Activated CD4-positive, alpha-beta T cell treated with anti-CD3 and anti-CD28 coated beads, Interleukin-2, amount 50 U/mL, for 4 hours (primary cell): ENCODE results near the gene LRRFIP1.
"Not testable (repeated sequence)": the region's sequence is repeated elsewhere in the genome, so short reads cannot be mapped to it uniquely, and the experiment has no call there.

ENCODE experiments used
- DNase-seq, 2 experiments: peaks; one replicate each; pipeline ENCODE4 v3.0.0-alpha.2; 2020

Gene LRRFIP1, protein sequence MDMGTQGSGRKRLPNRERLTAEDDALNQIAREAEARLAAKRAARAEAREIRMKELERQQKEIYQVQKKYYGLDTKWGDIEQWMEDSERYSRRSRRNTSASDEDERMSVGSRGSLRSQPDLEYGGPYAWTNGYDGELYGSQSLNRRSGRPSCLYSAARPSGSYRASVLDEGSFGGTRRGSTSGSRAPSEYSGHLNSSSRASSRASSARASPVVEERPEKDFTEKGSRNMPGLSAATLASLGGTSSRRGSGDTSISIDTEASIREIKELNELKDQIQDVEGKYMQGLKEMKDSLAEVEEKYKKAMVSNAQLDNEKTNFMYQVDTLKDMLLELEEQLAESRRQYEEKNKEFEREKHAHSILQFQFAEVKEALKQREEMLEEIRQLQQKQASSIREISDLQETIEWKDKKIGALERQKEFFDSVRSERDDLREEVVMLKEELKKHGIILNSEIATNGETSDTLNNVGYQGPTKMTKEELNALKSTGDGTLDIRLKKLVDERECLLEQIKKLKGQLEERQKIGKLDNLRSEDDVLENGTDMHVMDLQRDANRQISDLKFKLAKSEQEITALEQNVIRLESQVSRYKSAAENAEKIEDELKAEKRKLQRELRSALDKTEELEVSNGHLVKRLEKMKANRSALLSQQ

DNA sequence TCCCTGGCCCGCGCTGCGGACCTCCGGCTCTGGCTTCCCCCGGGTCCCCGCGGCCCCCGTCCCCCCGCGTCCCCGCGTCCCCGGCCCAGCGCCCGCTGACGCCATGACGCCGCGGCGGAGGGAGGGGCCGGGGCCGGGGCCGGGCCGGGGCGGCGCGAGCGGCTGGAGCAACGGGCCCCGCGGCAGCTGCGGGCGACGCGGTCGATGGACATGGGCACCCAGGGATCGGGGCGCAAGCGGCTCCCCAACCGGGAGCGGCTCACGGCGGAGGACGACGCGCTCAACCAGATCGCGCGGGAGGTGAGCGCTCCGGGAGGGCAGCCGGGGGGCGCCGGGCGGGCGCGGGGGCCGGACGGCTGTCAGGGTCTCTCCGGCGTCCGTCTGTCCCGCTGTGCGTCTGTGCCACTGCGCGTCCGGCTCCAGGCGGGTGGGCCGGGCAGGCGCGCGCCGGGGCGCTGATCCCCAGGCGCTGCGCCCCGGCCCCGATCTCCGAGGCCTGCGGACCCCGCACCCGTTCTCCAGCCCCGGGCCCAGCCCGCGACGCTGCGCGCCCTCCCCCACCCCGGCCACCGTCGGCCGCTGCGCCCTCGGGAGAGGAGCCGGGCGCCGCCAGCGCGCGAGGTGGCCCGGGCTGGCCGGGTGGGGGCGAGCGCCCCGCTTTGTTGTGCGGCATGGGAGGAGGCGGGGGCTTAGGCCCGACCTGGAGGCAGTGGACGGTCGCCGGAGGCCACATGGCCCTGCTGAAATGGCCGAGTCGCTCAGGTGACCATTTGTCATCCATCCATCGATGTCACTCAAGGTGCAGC is at the start of gene LRRFIP1:
Gene LRRFIP1 (plus strand): TSS at position 147 of the 806 bp plus-strand sequence. CDS start 58 bp downstream, at position 205.
- DNase-seq: no peak

DNA sequence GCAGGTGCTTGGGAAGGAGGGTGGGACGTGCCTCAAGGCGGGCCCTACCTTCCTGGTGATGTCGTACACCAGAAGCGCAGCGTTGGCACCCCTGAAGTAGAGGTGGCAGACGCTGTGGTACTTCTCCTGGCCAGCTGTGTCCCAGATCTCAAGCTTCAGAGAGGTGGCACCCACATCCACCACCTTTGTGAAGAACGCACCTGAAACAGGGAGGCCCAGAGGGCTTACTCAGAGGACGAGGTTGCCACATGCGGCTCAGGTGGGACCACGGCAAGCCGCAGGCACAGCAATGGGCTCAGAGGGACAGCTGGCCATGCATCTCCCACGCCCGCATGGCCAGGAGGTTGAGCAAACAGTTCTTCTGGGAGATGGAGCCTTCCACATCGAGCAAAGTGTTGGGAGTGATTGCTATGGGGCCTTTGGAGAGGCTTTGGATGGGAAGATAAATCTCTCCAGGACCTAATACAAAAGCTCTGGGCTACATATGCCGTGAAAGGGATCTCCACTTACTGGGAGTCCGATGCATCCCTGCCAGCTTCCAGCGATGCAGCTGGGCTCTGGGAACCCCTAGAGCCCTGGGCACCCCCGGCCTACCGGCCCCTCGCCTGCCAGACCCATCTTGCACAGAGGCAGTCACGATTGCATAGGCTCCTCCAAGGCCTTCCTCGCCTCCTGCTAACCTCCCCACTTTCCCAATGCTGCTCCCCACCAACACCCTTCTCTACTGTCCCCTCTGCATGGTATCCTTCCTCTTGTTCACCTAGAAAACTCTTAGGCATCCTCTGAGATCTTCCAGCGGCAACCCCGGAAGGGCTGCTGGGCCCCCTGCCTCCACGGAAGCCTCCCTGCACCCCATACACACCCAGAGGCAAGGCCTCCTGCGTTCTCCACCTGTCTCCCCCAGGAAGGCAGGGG is 49.2 kb upstream of the LRRFIP1 start:
- no peak for DNase-seq

DNA sequence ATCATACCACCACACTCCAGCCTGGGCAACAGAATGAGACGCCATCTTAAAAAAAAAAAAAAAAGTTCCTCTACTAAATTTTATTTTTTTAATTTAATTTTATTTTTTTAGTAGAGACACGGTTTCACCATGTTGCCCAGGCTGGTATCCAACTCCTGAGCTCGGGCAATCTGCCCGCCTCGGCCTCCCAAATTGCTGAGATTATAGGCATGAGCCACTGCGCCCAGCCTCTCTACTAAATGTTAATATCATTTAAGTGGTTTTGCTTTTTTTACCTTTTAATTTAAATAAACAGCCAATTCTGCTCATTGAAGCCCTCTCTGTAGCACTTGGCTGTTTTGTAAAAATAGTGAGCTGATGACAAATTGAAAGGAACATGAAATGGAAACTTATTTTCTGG is 46.1 kb upstream of the LRRFIP1 start:
- no peak for DNase-seq

DNA sequence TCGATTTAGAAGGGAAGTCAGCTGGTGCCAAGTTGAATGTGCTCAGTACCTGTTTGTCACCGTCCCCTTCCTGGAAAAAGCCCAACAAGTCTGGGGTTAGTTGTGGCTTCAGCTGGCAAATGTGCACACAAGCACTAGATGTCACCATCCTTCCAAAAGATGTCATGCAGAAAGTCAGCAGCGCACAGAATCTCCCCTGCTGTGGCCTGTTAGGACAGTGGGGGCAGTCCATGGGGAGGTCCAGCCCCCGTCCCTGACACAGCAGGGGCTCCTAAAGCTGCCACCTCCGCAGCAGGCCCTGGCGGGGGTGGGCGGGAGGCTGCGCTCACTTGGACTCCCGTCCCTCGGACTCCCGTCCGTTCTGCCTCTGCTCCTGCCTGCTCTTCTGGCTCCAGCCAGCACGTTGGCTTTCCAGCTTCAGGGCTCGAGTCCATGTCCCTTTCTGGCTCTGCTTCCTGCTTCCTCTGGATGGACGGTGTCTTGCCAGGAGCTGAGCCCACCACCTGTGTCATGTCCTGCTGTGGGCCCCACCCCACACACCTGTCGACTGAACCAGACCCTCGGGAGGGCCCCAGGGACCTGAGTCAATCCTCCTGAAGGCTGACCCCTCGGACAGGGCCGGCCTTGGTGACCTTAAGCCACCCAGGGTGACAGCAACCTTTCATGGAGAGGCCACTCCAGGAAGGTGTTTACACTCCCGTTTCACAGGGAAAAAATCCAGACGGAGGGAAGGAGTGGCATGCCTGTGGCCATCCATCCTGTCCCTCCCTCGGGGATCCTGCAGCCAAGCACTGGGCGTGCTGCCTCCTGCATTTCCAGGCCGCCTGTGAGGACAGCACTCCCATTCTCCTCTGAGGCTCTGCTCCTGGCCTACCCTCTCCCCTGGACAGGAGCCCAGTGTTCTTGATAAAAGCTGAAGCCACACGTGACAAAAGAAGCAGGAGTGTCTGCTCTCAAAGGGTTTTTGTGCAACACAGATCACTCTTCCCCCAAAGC is 45.3 kb upstream of the LRRFIP1 start:
- DNase-seq: peak; percentile 25 to 43

DNA sequence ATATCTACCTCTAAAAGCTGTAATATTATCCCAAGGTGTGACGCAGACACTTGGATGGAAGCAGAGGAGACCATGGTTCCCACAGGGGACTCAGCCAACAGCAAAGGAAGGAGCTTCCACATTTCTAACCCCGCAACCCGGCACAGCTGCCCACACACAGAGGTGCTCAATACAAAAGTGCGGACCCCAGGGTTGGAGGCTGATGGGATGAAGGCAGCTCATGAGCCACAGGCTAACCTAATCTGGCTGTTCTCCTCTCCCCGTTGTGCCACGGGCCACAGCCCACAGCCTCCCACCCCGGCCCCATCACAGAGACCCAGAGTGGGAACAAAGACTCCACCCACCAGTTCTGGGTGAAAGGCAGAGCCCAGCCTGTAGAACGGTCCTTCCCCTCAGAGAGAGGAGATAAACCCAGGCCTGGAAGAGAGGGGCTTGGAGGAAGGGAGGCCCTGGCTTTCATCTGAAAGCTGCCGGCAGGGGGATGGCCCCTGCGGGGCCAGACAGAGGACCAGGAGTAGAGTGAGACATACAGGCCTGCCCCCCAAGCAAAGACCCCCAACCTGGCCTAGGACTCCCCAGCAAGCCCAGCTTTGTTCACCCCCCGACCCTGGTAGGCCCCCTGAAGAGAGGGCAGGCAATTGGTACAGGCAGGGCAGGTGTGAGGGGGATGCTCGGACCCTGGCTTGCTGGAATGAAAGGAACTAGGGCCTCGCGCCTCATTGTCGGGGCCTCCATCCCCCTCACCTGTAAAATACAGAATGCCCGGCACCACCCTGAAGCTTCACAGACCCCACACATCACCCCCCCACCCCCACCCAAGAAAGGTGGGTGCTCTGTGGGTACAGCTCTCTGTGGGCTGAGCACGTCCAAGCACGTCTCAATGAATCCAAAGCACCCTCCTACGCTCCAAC is 43.7 kb upstream of the LRRFIP1 start:
- no peak for DNase-seq

DNA sequence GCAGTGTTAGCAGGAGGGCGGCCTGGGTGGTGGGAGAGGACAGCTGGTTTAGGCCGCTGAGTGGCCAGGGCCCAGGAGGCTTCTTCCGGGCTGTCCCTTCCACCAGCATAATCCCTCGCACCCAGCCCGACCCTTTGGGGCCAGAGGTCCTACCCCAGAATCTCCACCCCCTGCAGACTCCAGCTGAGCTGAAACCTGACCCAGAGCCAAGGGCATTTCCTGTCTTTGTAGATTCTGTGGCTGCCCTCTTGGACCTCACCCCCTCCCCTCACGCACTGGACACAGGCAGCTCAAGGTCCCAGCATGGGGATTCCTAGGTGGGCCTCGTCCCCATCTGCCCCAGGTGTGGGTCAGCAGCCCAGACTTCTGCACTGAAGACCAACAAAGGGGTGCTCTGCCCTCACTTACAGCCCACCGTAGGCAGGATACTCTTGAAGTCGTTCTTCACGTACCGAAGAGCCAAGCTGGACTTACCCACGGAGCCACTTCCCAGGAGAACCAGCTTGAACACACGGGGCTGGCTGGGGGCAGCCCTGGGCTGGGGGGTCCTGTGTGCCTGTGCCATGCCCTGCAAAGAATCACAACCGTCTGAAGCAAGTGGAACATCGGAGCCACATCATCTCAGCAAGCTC is 41.7 kb upstream of the LRRFIP1 start:
- DNase-seq: no peak

DNA sequence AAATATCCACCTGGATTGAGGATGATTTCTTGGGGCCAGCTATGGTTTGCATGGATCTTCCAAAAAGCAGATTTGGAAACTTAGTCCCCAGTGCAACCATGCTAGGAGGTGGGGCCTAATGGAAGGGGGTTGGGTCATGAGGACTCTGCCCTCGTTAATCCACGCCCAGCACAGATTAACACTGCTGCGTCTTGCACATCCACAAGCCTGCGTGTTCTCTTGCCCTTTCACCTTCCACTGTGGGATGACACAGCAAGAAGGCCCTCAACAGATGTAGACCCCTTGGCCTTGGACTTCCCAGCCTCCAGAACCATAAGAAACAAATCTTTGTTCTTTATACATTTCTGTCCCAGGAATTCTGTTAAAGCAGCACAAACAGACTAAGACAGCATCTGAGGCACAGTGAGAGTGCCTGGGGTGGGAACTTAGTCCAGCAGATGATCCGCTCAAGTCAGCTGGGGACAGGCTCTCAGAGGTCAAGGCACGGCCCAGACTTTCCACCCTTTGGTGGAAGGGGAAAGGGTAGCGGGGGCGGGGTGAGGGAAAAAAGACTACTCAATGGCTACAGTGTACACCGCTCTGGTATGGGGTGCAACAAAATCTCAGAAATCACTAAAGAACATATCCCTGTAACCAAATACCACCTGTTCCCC is 39.2 kb upstream of the LRRFIP1 start:
- no peak for DNase-seq

DNA sequence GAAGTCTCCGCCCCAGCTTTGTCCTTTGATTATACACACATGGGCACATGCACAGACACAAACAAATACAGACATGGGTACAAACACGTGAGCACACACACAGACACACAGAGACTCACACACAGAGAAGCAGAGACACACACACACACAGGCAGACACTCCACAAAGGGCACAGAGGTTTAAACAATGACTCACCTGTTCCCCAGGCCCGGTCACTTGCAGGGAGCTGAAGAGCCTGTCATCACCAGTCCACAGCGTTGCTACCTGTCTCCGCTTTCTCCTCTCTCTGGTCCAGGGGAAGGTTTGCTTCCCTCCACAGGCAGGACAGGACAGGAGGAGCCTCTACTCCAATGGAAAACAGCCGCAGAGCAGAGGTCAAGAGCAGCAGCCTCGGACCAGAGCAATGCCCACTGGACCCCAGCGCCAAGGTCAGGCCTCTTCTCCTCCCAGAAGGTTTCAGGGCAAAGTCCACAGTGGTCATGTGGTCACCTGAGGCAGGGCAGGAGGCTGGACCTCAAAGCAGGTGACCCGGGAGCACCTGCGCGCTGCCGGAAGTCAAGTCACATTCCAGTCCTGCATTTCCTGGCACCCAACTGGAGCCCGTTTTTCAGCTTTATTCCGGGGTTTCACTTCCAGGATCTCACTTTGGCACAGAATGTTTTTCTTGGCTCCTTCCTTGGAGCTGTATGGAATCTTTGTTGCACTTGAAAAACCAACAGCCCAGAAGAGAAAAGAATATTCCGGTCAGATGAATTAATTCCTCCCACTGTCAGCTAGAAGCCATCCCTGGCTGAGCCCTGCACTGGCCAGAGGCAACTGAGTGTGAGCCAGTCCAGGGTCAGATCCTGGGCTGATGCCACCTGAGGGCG is 36.9 kb upstream of the LRRFIP1 start, which contains the start of gene RAB17:
Gene RAB17 (minus strand): TSS at position 463 of the 869 bp plus-strand sequence. CDS start 4,580 bp downstream, outside the sequence.
- DNase-seq: no peak

DNA sequence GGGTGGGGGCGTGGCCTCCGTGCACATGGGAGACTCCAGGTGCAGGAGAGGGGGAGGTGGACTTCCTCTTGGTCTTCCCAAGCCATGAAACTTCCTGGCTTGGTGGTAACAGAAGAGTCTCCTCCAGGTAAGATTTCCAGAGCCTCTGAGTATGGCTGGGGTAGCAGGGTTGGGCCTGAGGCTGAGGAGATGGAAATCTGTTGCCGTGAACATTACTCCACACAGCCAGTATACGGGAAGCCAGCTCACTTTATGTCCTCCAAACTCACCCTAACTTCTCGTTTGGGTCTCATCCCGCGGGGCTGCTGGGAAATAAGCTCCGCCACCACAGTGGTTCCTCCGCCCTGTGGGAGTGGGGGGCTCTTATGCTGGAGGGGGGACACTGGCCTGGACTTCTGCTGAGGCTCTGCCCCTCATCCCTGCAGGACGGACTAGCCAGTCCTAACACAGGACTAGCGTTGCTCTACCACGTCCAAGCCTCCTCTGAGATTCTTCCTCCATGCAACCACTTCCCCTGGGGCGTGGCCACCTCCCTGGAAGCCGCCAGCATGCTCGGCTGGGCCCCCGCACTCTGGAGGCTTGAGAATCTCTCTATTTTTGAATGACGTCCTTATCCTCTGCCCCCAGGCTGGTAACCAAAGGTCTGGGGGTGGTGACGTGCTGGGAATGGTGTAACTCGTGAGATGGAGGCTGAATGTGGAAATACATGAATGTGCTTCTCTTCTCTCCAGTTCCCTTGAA is 36.1 kb upstream of the LRRFIP1 start:
- DNase-seq: no peak

DNA sequence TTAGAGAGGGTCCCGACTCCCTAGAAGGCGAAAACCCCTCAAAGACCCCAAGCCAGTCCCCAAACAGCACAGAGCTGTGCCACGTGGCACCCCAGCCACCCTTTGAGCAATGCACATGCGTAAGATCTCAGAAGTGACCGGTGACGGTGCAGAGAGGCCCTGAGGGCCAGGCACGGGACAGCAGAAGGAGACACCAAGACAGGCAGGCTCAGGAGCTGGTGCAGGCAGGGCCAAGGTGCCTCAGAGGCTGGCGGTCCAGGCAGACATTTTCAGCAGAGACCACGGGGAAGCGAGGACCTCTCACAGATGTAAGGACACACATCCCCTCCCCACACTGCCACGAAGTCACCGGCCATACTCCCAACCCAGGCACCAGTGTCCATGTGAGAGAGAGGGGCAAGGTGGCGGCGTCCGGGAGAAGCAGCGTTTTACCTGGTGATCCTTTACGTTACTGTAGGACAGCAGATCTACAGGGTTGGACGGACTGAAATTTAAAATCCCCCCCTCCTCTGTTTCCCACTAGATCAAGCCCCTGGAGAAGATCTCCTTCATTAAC is 34.9 kb upstream of the LRRFIP1 start:
- DNase-seq: no peak

DNA sequence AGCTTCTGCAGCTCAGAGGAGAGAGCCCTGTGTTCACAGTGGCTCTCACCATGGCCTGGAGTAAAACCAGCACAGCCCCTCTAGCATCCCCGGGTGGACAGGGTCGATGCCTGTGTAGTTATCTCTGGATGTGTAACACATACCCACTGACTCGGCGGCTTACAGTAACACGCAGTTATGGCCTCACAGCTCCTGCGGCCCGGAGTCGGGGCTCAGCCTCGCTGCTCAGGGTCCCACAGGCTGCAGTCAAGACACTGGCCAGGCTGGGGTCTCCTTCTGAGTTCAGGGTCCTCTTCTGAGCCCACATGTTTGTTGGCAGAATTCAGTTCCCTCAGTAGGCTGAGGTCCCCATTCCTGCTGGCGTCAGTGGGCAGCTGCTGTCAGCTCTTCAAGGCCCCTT is 34.4 kb upstream of the LRRFIP1 start:
- DNase-seq: no peak

DNA sequence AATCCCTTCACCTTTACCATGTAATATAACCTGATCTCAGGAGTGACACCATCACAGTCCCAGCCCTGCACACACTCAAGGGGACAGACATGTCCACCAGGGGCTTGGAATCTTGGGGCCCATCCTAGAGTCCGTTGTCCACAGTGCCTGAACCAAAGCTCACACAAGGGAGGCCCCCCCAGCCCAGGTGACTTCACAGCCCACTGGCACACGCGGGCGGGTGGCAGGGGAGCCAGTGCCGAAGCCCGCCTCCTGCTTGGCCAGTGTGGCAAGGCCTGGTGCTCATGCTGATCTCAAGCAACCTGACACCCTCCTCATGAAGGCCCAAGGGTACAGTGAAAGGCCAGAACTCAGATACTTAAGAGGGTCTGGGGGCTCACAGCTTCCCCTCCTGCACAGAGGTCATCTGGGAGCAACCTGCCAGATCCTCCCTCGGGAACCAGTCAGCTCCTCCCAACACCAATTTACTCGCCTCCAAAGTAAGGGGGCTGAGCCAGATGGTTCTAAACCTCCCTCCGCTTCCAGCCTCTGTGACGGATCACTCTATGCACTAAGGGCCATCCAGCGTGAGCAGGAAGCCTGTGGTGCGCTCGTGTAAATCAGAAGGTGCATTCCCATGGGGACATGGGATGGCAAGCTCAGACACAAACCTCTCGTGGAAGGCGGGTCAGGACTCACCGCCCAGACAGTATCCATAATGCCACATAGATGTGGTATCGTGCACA is 33.6 kb upstream of the LRRFIP1 start:
- DNase-seq: no peak

DNA sequence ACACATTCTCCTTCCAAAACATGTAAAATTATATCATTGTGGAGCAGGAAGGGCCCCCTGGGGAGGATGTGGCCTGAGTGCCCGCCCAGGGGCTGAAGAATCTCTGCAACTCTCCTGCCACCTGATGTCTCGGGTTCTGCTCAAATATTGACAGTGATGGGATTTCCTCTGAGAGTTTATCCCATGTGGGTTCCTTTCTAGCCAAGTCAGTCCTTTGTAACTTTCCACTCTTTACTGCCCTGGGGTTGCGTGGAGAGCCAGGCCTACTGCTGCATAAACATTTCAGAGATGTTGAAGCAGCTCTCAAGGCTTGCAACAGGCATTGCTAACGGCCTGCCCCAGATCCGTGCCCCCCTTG is 32.9 kb upstream of the LRRFIP1 start:
- no peak for DNase-seq

DNA sequence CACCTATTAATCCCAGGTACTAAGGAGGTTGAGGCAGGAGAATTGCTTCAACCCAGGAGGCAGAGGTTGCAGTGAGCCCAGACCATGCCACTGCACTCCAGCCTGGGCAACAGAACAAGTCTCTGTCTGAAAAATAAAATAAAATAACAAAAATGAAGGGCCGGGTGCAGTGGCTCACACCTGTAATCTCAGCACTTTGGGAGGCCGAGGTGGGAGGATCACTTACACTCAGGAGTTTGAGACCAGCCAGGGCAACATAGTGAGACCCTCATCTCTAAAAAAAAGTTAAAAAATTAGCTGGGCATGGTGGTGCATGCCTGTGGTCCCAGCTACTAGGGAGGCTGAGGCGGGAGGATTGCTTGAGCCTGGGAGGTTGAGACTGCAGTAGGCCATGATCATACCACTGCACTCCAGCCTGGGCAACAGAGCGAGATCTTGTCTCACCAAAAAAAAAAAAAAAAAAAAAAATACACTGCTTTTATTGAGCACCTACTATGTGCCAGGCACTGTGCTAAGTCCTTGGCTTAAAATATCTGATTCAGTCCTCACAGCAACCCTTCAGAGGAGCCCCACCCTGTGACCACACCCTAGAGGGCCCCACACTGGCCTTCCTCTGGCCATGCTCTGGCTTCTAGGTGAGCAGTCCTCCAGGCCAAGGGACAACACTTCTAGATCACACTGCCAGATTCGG is 31.4 kb upstream of the LRRFIP1 start:
- not testable (repeated sequence) for DNase-seq

DNA sequence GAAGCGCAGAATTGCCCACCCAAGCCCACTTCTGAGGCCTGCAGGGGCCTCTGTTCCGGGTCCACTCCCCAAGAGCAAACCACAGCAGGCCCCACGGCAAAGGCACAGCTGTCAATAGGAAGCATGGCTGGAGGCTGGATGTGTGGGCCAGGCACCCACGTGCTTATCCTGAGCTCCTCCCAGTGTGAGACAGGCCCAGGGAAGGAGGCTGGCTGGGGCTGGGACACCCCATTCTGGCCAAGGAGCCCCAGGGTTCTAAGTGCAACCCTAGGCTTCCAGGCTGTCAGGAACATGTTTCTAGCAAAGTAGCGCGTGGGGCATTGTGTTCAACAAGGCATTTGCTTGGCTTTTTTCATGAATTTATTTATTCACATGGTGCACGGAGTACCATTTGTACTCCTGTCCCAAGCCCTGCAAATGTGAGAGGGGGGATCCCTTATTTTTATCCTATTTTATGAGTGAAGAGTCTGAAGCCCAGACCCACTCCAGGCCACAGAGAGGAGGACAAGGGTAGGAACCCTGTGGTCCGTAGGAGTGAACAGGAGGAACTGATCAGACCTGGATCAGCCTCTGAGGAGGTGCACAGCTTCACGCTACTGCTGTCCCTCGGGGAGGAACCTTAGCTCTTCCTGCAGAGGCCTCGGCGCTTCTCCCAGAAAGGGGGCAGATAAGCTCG is 30.7 kb upstream of the LRRFIP1 start:
- no peak for DNase-seq
